HG03135 (cell line): ENCODE measurements around the gene CSHL1.
"Not testable (repeated sequence)": the region's sequence is repeated elsewhere in the genome, so short reads cannot be mapped to it uniquely, and the experiment has no call there.

Experiments
- ATAC-seq: cut with Tn5 transposase; IDR thresholded peaks from one replicate; pipeline ENCODE4 v1.9.1; 2021; ENCODE audit warnings: mild to moderate bottlenecking, moderate library complexity; ENCODE audit not compliant: unreplicated experiment

CSHL1 gene

DNA sequence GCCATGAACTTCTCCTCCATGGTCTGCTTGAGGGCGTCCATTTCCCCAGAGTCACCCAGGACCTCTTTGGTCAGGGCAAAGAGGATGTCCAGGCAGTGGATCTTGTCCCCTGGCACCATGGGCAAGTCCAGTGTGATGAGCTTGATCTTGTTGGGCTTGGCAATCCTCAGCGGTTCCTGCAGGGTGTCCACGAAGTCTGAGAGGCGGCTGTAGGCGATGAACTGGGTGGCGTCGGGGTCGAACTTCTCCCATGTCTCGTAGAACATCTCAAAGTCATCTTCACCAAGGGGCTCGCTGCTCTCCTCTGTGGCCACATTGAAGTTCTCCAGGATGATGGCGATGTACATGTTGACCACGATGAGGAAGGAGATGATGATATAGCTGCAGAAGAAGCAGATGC, 30.1 kb upstream of the CSHL1 start:
- no peak for ATAC-seq

DNA sequence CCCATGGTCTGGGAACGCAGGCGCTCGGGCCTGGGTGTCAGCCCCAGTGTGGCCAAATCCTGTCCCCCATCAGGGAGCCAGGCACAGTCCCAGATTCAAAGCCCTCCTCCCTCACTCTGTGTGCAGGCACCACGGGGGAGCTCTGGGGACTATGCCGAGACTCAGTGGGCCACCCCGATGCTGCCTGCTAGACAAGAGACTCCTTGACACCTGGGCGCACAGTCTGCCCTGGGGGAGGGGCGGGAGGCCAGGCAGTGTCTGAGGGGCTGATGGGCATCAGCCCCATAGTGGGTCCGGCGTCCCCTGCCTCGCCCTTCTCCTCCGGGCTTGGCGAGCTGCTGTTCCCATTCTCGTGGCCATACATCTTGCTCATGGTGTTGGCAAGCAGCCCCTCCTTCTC, 29.5 kb upstream of the CSHL1 start:
- ATAC-seq: no peak

DNA sequence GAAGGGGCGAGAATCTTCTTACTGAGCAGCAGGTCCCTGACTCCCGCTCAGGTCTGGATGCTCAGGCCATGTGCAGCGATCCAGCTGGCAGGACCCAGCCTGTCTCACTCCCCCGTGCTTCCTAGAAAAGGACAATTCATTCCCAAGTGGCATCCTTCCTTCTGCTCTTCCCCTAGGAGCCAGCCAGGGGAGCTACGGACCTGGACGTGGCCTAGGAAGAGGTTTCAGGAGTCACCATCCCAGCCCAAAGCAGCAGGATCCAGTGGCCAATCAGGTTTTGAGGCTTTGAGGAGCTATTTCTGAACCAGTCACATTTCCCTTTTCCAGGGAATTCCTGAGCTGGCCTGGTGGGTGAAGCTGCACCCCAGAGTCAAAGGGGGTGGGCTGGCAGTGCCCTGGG, 28.8 kb upstream of the CSHL1 start:
- ATAC-seq: no peak

DNA sequence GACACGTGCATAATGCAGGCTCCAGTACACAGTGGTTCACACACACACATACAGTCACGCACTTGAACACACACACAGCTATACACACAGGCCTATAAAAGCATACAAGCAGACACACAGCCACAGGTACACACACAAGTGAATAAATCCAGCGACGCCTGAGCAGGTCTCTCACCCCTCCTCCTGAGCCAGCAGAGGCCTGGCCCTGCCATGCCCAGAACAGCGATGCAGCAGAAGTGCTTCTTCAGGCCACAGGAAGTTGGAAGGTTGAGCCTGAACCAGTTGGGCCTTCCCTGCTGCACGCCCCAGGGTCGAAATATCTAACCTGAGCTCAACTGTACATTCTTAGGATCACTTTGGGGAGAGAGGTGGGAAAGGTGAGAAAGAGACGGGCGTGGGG, 28.3 kb upstream of the CSHL1 start:
- no peak for ATAC-seq

DNA sequence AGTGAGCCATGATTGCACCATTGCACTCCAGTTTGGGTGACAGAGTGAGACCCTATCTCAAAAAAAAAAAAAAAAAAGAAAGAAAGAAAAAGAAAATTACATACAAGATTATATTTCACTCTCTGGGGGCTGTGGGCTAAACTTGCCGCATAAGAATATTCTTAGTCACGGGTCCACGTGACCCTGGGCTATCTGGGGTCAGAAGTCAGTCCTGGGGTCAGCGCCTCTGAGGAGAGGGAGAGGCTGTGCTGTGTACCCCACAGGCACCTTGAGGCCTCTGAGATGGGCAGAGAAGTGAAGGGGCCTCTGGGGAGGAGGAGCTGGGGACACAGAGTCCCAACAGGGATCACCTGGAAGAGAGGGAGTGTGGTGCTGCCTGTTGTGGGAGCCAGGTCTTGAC, 26.9 kb upstream of the CSHL1 start:
- ATAC-seq: no peak

DNA sequence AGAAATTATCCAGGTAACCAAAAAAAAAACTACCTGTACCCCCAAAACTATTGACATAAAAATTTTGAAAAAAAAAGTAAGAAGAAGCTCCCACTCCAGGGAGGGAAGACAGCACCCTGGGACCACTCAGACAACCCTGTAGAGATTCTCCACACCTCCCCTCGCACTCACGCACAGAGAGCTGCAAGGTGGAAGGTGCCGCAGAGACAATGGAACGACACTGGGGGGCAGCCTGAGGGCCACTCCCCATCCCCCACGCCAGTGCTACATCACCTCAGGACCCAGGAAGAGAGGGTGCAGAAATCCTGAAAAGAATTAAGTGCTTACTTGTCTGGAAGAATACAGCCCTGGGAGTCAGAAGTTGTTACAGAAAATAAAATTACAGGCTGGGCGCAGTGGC, 26.3 kb upstream of the CSHL1 start:
- ATAC-seq: no peak

DNA sequence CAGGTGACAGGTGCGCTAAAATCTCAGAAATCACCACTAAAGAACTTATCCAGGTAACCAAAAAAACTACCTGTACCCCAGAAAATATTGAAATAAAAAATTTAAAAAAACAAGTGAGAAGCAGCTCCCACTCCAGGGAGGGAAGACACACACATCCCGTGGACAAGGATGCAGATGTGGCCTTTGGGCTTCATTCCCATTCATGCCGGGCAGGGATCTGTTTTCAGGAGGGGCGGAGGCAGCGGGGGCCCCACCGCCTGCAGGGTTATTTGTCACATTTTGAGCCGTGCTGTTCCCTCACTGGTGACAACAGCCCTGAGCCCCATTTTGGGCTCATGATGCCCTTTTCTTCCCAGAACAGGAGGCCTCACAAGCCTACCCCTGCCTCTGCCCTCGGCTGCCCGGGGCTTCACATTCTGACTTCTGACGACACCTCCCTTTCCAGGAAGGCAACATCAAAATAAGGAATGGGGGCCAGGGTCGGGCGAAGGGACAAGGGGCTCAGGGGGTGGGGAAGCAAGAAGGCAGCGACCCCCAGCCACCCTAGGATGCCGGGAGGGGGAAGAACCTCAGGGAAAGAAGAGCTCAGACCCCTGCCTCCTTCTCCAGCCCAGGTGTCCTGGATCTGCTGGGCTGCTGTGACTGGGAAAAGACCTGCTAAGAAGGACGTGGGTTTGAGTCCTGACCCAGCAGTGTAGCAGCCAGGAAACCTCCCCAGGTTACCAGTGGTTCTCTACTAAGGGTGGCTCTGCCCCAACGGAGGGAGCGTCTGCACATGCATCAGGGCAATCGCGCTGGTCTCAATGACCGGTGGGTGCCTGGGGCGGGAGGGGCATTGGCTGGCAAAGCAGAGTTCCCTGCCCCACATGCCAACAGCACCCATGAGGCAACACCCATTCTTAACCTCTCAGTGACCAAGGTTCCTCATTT, 23.4 kb upstream of the CSHL1 start:
- ATAC-seq: no peak

DNA sequence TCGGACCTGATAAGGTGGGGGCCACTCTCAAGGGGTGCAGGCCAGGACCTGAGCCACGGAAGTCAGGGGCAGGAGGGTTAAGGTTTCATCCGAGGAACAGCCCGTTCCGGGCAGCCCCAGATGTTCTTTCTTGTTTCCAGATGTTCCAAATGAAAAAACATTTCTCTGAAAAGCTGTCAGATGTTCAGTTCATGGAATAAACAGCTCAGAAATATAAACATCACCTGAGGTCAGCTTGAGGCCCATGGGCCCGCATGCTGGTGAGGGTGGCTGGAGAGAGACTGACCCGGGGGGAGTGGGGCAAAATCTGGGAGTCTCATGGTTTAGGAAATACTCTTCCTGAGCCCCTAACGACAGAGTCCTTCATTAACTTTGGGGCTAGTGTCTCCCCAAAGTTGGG, 22.5 kb upstream of the CSHL1 start:
- no peak for ATAC-seq

DNA sequence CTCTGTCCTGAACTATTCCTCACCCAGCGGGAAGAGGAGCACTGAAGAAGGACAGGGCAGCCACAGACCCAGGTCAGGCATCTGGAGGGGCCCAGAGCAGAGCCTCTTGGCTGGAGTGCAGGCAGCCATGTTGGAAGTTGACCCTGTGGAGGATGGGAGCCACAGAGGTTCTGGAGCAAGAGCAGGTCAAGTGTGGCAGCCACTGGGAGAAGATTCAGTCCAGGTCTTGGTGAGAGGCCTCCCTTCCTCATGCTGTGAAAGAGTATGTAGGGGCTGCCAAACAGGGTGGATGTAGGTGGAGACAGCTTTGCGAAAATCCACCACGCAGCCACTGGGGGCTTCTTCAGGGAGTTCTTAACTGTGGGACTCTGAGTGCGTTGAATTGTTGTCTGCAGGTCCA, 21.7 kb upstream of the CSHL1 start:
- ATAC-seq: no peak

DNA sequence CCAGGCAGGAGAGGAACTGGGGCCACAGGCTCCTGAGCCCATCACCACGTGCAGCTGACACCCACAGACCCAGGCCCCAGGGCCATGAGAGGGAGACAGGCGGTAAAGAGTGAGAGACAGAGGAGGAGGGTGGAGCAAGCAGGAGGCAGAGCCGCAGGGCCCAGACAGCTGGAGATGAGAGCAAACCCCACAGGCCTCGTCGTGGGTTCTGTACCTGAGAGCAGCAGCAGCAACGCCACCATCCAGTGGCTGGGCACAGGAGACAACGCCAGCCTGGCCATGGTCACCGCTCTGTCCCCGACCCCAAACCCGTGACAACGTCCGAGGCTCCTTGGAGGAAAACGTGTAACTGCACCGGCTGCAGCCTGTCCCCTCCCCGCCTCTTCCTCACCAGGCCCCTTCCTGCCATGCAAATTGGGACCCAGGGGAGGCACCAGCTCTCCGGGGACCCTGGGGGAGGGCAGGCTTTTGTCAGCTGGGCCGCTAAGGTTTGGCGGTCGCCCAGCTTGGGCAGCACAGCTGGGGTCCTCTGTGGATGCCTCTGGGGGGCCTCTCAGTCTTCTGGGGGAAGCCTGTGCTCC, 21.0 kb upstream of the CSHL1 start, which contains the start of gene CD79B:
CD79B (minus strand) TSS at position 351 of the 581 bp plus-strand sequence; CDS start at position 281, 70 bp downstream.
- peak; percentile 80 for ATAC-seq

DNA sequence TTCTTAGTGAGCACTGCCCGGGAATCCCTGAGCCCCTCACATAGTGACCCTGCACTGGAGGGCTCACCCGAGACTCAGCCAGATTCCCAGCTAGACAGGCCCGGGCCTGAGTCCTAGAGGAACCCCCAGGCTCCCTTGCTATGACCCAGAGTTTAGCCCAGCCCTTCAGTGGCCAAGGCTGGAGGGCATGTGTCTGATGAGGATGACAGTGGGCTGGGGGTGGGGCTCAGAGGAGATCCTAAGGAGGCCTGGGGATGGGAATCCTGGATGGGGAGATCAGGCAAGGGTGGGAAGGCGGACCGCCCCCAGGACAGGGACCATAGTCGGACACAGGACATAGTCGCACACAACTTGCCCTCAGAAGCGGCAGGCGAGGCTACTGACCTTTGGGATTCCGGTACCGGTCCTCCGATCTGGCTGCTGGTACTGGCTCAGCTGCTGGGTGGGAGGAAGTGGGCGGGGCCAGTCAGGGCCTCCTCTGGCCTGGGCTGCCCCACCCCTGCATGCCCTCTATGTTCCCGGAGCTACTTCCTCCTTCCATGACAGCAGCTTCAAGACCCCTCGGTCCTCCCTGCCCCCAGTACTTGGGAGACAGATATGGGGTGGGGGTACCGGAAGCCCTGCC, 20.0 kb upstream of the CSHL1 start:
- ATAC-seq: no peak

DNA sequence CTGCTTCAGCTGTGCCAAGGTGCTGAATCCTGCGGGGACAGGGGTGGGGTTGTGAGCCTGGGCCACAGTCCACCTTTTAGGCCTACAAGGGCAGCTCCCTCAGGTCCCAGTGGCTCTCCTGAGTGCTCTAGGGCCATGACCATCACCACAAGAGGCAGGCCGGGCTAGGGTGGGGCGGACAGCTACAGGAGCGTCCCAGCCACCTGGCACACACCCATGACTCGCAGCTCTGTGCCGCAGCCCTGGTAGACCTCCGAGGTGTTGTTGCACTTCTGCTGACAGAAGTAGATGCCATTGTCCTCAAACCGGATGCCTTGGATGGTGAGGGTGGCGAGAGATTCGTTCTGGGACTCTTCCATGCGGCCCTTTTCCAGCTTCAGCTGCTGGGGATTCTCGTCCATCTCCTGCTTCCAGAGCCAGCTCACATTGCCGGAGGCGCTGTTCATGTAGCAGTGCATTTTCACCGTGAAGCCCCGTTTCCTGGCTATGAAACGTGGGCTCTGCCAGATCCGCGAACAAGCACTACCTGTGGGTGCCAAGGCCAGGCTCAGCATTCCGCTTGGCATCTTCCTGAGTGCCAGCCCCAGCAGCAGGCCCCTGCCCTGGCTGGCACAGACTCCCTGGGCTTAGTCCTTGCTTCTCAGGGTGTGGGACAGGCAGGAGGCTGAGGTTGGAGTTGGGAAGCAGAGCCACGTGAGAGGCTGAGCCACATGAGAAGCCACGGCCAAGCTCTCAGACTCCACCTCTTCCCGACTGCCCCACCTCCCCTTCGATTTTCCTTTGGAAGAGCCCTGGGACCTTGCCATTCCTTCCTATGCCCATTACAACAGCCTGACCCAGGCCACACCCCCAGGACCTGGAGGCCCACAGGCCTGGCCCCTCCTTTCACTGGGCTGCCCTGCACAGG, 19.1 kb upstream of the CSHL1 start:
- ATAC-seq: no peak

DNA sequence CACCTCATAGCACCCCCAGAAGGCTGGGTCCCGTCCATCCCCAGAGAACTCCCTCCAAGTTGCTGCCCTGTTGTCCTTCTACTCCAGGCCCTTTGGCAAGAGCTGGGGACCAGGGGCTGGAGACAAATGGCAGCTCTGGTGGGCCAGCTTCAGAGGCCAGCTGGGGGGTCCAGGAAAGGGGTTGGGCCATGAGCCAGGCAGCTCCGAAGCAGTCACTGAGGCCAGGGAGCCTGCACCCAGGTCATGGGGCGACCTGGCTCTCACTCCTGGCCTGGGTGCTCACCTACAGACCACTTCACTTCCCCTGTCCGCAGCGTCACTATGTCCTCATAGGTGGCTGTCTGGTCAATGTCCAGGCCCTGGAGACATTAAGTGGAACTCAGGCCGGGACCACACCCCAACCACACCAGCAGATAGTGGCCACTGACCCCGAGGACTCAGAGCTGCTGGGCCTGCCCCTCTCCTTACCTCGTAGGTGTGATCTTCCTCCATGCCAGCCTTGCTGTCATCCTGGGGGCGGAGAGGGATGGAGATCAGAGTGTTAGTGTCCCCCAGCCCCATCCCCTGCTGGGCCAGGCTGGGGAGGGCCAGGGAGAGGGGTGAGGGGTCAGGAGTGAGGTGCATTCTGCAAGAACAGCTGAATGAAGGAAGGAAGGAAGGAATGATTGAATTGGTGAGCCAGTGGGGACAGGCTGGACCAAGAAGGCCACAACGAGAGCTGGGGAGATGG, 18.1 kb upstream of the CSHL1 start:
- ATAC-seq: no peak

DNA sequence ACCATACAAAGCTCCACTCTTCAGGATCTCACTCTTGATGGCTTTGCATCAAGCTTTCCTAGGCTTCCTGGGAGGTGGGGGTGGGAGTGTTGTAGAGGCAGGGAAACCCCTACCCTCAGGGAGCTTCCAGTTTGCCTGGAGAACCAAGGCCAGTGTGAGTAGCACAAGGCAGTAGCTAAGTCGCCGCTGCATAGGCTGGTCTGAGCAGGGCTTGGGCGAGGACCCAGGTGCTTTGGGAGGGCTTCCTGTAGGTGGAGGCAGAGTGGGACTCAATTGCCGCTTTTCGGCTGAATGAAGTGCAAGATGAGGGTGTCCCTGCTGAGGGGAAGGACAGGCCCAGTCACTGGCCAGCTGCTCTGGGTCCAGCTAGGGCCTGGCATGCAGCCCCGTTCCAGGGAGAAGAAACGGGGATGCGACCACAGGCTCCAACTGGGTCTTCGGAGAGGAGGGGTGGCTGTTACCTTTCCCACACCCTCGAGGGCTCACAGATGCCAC, 17.2 kb upstream of the CSHL1 start:
- no peak for ATAC-seq

DNA sequence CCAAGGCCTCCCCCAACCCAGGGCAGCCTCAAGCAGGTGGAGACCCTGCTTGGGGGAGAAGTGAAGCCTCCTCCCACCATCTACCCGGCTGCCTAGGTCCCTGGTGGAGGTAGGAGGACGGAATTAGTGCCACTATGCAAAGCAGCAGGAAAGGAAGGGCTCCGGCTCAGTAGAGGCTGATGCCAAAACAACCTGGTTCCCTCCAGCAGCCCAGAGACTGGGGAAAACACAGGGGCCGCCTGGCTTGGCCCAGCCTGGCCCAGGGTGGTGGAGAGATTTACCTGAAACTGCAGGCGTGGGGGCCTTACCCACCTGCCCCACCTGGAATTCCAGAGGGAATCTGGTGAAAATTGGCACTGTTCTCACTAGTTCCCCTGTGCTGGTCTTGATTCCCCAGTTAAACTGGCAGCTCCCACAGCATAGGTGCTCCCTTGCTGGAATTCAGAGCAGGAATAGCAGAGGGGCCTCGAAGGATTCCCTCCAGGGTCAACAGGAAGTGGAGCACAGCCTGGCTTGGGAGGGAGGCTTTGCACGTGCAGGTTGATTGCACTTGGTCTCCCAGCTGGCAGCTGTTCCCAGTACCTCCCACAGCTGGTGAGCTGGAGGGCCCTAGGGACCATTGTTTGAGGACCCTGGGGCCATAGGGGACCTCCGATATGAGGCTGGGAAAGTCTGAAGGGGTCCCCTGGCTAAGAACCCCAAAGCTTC, 16.6 kb upstream of the CSHL1 start:
- no peak for ATAC-seq

DNA sequence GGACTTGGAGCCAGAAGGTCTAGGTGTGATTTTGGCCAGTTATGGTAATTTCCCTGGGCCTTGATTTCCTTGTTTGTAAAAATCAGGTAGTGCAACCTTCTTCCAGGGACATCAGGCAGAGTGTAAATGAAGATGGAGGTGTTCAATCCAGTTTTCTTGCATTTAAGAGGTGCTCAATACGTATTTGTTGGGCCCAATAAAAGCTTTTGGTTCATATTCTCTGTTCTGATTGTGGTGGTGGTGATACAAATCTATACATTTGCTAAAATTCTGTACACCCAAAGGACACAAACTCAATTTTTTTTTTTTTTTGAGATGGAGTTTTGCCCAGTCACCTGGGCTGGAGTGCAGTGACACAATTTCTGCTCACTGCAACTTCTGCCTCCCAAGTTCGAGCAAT, 15.1 kb upstream of the CSHL1 start:
- no peak for ATAC-seq

DNA sequence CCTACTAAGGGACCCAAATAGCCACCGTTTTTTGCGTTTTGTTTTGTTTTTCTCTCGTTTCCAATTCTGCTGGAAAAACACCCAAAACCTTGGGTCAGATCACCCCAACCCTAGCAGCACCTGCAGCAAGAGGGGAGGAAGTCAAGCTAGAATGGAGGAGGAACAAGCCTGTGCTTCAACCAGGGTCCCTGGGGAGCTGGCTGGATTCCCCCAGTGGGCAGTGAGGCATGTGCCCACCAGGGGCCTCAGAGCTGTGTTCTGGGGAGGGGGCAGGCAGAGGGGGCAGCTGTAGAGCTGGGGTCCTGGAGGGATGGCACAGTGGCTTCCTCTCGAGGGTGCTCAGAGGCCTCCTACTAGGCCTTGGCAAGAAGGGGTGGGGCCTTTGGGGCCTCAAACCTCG, 14.6 kb upstream of the CSHL1 start:
- ATAC-seq: no peak

DNA sequence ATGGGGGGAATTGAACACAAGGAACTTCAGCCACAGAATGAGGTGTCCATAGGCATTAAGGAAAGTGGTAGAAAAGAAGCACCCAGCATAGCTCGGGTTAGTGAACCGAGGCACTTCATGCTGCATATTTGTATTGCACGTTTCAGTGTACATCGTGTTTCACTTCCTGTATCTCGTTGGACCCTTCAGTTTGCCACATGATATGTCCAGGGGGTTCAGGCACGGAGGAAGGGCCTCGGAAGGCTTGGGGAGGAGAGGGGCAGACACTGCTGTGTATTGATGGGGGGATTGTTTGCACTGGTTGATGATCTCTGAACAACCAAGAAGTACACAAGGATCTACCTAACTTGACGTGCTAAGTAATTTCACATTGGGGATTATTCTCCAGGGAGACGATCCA, 11.3 kb upstream of the CSHL1 start:
- ATAC-seq: not testable (repeated sequence)

DNA sequence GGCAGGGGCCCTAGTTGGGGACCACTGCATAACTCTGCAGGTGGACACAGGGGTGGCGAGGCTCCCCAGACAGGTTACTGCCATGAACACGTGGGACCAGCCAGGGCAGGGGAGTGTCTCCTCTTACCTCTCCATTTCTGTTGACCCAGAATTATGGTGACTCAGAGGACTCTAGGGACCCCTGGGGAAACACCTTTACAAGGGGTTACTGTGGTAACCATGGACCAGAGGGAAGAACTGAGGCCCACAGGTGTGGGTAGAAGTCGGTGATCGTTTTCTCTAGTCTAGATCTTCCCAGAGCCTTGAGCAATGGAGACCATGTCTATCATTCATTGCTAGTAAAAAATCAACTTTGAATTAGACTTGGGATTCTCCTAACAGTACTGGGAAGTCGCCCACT, 9.7 kb upstream of the CSHL1 start:
- not testable (repeated sequence) for ATAC-seq
